BLaER1 (cell line): Measurements from ENCODE around the gene LAGE3.
A peak's percentile ranks its signal among the peaks of the same experiment; 100 is the strongest.

Experiments used
- H3K27ac ChIP-seq: shearing (Covaris generic); formaldehyde crosslinking; 2 replicates; pipeline ENCODE4 v1.8.1; 2022
- H3K27me3 ChIP-seq: shearing (Covaris generic); formaldehyde crosslinking; 2 replicates; pipeline ENCODE4 v1.8.1; 2022
- H3K36me3 ChIP-seq: shearing (Covaris generic); formaldehyde crosslinking; 2 replicates; pipeline ENCODE4 v1.8.1; 2022
- H3K4me1 ChIP-seq: shearing (Covaris generic); formaldehyde crosslinking; 2 replicates; pipeline ENCODE4 v1.8.1; 2022
- H3K4me2 ChIP-seq: shearing (Covaris generic); formaldehyde crosslinking; 2 replicates; pipeline ENCODE4 v1.8.1; 2022
- H3K4me3 ChIP-seq: shearing (Covaris generic); formaldehyde crosslinking; 2 replicates; pipeline ENCODE4 v1.8.1; 2022
- H3K9ac ChIP-seq: shearing (Covaris generic); formaldehyde crosslinking; 2 replicates; pipeline ENCODE4 v1.8.1; 2022
- H3K9me3 ChIP-seq: shearing (Covaris generic); formaldehyde crosslinking; 2 replicates; pipeline ENCODE4 v1.8.1; 2022
- H4K20me1 ChIP-seq: shearing (Covaris generic); formaldehyde crosslinking; 2 replicates; pipeline ENCODE4 v1.8.1; 2022
- Cebpa-rat ChIP-seq: shearing (Covaris generic); IDR thresholded peaks from 2 replicates; pipeline ENCODE4 v1.8.1; 2022

LAGE3 gene

GRCh38 chrX:154478728-154479622 is at the start of gene LAGE3:
TSS of gene LAGE3 (minus strand) at chrX:154479281. CDS start at chrX:154478915, 366 bp downstream.
- peak within 1 kb of the TSS; percentile 81 for H3K4me2 ChIP-seq
- H3K27me3 ChIP-seq: peaks cover 47% of the 10 kb centered on the region
- no peak for TF ChIP-seq Cebpa-rat
- H3K9me3 ChIP-seq: no peaks in the 10 kb centered on the region; the same call in 1 of the 2 replicates
- H3K4me1 ChIP-seq: peaks cover 48% of the 10 kb centered on the region
- H3K4me3 ChIP-seq: peak within 1 kb of the TSS; percentile 69
- peaks cover 6% of the 10 kb centered on the region for H3K36me3 ChIP-seq
- peak within 1 kb of the TSS; percentile 81 for H3K27ac ChIP-seq
- peaks cover 18% of the 10 kb centered on the region for H4K20me1 ChIP-seq
- peak within 1 kb of the TSS; percentile 76 for H3K9ac ChIP-seq

- H3K27me3 ChIP-seq: peaks cover 68% of the 10 kb centered on the region
- TF ChIP-seq Cebpa-rat: no peak
- no peak overlapping the region for H3K4me3 ChIP-seq
- H3K9ac ChIP-seq: peak overlapping the region; percentile 53; the same call in 1 of the 2 replicates
- peaks cover 13% of the 10 kb centered on the region; the same call in 1 of the 2 replicates for H4K20me1 ChIP-seq
- no peaks in the 10 kb centered on the region for H3K9me3 ChIP-seq
- H3K27ac ChIP-seq: peak overlapping the region; percentile 41; the same call in 1 of the 2 replicates
- peaks cover 13% of the 10 kb centered on the region for H3K4me1 ChIP-seq
- H3K4me2 ChIP-seq: peak overlapping the region; percentile 43
- peaks cover under 1% of the 10 kb centered on the region; the same call in 1 of the 2 replicates for H3K36me3 ChIP-seq
Measured at GRCh38 chrX:154526901-154527675, 48.0 kb upstream of the LAGE3 start.

GRCh38 chrX:154525606-154526490 is 46.8 kb upstream of the LAGE3 start:
- H3K27me3 ChIP-seq: peaks cover 67% of the 10 kb centered on the region
- H3K9ac ChIP-seq: no peak overlapping the region
- no peaks in the 10 kb centered on the region for H3K36me3 ChIP-seq
- H3K4me1 ChIP-seq: peaks cover 13% of the 10 kb centered on the region
- H3K4me2 ChIP-seq: no peak overlapping the region
- no peaks in the 10 kb centered on the region for H3K9me3 ChIP-seq
- H4K20me1 ChIP-seq: peaks cover 9% of the 10 kb centered on the region; the same call in 1 of the 2 replicates
- H3K4me3 ChIP-seq: no peak overlapping the region
- H3K27ac ChIP-seq: no peak overlapping the region
- peak; percentile 72 for TF ChIP-seq Cebpa-rat

GRCh38 chrX:154519389-154519788 is 40.3 kb upstream of the LAGE3 start:
- H3K9me3 ChIP-seq: 0 out of 2 replicates have a peak, but pooled peaks cover 18% of the 10 kb centered on the region
- no peak overlapping the region for H3K4me3 ChIP-seq

GRCh38 chrX:154517101-154517781 is 38.2 kb upstream of the LAGE3 start:
- Histone ChIP-seq H3K27me3 (peaks cover 29% of the 10 kb centered on the region), H3K27ac (no peak overlapping the region), H4K20me1 (no peaks in the 10 kb centered on the region), H3K36me3 (peaks cover 6% of the 10 kb centered on the region; the same call in 1 of the 2 replicates), H3K4me3 (no peak overlapping the region; the same call in 1 of the 2 replicates), H3K4me1 (peaks cover 32% of the 10 kb centered on the region), H3K9me3 (0 out of 2 replicates have a peak, but pooled peaks cover 18% of the 10 kb centered on the region), H3K9ac (no peak overlapping the region), H3K4me2 (peak overlapping the region; percentile 80)
- TF ChIP-seq Cebpa-rat: no peak

More at GRCh38 chrX:154519389-154519788, 40.3 kb upstream of the LAGE3 start:
- Histone ChIP-seq H3K27me3 (peaks cover 42% of the 10 kb centered on the region; the same call in 1 of the 2 replicates), H3K4me2 (no peak overlapping the region), H3K27ac (no peak overlapping the region), H3K4me1 (peaks cover 15% of the 10 kb centered on the region), H3K36me3 (no peaks in the 10 kb centered on the region), H3K9ac (no peak overlapping the region), H4K20me1 (no peaks in the 10 kb centered on the region)
- TF ChIP-seq Cebpa-rat: no peak

- Histone ChIP-seq H3K9ac (peak overlapping the region; percentile 67), H3K36me3 (peaks cover 8% of the 10 kb centered on the region; the same call in 1 of the 2 replicates), H3K9me3 (0 out of 2 replicates have a peak, but pooled peaks cover 18% of the 10 kb centered on the region), H3K4me2 (peak overlapping the region; percentile 80), H3K27me3 (peaks cover 30% of the 10 kb centered on the region), H3K4me3 (peak overlapping the region; percentile 76), H3K4me1 (peaks cover 38% of the 10 kb centered on the region), H4K20me1 (no peaks in the 10 kb centered on the region), H3K27ac (peak overlapping the region; percentile 71)
- no peak for TF ChIP-seq Cebpa-rat
Measured at GRCh38 chrX:154516656-154517100, 37.6 kb upstream of the LAGE3 start.

GRCh38 chrX:154515966-154516655 is 37.0 kb upstream of the LAGE3 start, which contains the start of gene FAM3A:
TSS of gene FAM3A (minus strand) at chrX:154516232. CDS start at chrX:154515772, 460 bp downstream.
- Histone ChIP-seq H3K9ac (peak within 1 kb of the TSS; percentile 90), H3K4me1 (peaks cover 43% of the 10 kb centered on the region), H4K20me1 (no peaks in the 10 kb centered on the region), H3K27ac (peak within 1 kb of the TSS; percentile 90), H3K9me3 (0 out of 2 replicates have a peak, but pooled peaks cover 18% of the 10 kb centered on the region), H3K4me2 (peak within 1 kb of the TSS; percentile 80), H3K27me3 (peaks cover 35% of the 10 kb centered on the region), H3K4me3 (peak within 1 kb of the TSS; percentile 76), H3K36me3 (peaks cover 9% of the 10 kb centered on the region; the same call in 1 of the 2 replicates)
- no peak for TF ChIP-seq Cebpa-rat
